Measurements from ENCODE around the gene LRRC23.

- TF ChIP-seq, protein P1, sequence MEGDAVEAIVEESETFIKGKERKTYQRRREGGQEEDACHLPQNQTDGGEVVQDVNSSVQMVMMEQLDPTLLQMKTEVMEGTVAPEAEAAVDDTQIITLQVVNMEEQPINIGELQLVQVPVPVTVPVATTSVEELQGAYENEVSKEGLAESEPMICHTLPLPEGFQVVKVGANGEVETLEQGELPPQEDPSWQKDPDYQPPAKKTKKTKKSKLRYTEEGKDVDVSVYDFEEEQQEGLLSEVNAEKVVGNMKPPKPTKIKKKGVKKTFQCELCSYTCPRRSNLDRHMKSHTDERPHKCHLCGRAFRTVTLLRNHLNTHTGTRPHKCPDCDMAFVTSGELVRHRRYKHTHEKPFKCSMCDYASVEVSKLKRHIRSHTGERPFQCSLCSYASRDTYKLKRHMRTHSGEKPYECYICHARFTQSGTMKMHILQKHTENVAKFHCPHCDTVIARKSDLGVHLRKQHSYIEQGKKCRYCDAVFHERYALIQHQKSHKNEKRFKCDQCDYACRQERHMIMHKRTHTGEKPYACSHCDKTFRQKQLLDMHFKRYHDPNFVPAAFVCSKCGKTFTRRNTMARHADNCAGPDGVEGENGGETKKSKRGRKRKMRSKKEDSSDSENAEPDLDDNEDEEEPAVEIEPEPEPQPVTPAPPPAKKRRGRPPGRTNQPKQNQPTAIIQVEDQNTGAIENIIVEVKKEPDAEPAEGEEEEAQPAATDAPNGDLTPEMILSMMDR (IDR thresholded peaks at IDR 0.05): no peak
- peak in 1 of 2 donors; percentile 21 for TF ChIP-seq POLR2A (IDR thresholded peaks at IDR 0.05)
These were observed 54.6 kb downstream of the LRRC23 start for GRCh38 chr12:6959058-6959804.

All from adrenal gland (tissue), 5 donors.